Dendritic cell treated with granulocyte-macrophage colony-stimulating factor and Interleukin-4, amounts not matched to agents 40 ng/mL and 50 ng/mL, for 4 days (primary cell): ENCODE results near the gene CELA2B.
A peak's percentile ranks its signal among the peaks of the same experiment; 100 is the strongest.

Experiments
- H3K27ac Mint-ChIP-seq: one replicate; pipeline ENCODE4 v1.8.0; 2022; ENCODE audit warnings: mild to moderate bottlenecking, mixed read lengths
- H3K27me3 Mint-ChIP-seq: one replicate; pipeline ENCODE4 v1.8.0; 2022; ENCODE audit warnings: mild to moderate bottlenecking, mixed read lengths
- H3K36me3 Mint-ChIP-seq: one replicate; pipeline ENCODE4 v1.8.0; 2022; ENCODE audit warnings: low read depth, mixed read lengths
- H3K4me1 Mint-ChIP-seq: one replicate; pipeline ENCODE4 v1.8.0; 2022; ENCODE audit warnings: low read depth, mixed read lengths
- H3K4me3 Mint-ChIP-seq: one replicate; pipeline ENCODE4 v1.8.0; 2022; ENCODE audit warnings: mild to moderate bottlenecking, moderate library complexity, mixed read lengths
- H3K9me3 Mint-ChIP-seq: one replicate; pipeline ENCODE4 v1.8.0; 2022; ENCODE audit warnings: mixed read lengths
- intact Hi-C: fragments of 100-400 bp; cut with micrococcal nuclease; formaldehyde crosslinking; loops from one replicate; pipeline ENCODE4 v1.15.0; 2022

CELA2B gene

DNA sequence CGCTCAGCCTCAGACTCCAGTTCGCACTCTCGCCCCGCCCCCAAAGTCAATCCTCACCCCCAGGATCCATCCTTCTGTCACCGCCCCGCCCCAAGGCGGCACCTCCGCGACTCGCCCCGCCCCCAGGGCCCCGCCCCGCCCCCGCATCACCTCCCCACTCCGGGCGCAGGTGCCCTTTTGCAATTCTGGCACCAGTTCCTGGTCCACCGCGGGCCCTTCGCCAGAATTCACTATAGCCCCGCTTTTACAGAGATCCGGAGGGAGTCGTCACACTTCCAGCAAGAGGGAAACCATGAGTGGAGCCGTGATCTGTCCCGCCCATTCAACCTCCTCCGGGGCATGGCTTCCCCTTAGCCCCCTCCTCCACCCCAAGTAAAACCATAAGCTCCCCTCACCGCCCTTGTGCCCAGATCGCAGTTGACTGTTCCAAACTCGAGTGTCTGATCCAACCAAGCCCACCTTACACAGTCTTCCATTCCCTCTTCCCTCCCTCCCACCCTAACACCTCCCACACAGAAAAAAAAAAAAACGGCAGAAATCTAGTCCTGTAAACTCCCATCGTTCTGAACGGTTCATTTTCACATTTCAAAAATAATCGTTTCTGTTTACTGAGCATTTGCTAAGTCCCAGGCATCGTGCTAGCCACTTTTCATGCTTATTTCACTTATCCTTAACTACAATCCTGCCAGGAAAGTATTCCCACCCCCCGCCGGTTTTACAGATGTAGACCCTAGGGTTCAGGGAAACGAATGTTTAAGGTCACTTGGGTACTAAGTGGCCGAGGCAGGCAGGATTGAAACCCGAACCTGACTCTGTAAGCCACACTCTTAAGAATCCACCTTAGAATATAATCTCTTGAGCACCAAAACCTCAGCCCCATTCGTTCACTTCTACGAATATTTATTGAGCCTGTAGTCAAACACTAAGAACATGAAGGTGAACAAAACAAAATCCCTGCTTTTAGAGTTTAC, 49.4 kb downstream of the CELA2B start:
- Mint-ChIP-seq H3K4me3 (peak overlapping the region; percentile 84), H3K4me1 (peaks cover 47% of the 10 kb centered on the region), H3K36me3 (peaks cover 14% of the 10 kb centered on the region), H3K27ac (peak overlapping the region; percentile 96), H3K27me3 (no peaks in the 10 kb centered on the region), H3K9me3 (no peaks in the 10 kb centered on the region)
- intact Hi-C loops, result loop anchor here (5.0 to 10.0 kb wide), 2 partner anchors 92 to 159 kb away; partner anchors contain the start of genes DDI2 and PLEKHM2

DNA sequence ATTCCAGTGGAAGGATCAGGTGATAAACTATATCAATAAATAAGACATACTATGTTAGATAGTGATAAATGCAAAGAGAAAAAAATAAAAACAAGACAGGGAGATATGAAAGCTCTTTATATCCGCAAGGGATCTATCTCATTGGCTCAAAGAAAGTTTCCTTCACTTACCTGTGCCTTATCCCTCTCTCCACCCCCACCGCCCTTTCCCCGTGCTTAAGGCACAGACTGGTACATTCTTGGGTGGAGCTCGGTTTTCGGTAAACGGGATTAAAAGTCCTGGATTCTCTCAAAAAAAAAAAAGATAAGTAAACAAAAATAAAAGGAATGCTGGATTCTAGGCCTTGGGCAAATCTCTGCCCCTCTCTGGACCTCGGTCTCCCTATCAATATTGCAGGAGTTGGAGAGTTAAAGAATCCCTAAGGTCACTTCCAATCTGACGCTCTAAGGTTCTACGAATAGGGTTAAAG, 50.2 kb downstream of the CELA2B start:
- peak overlapping the region; percentile 96 for H3K27ac Mint-ChIP-seq

DNA sequence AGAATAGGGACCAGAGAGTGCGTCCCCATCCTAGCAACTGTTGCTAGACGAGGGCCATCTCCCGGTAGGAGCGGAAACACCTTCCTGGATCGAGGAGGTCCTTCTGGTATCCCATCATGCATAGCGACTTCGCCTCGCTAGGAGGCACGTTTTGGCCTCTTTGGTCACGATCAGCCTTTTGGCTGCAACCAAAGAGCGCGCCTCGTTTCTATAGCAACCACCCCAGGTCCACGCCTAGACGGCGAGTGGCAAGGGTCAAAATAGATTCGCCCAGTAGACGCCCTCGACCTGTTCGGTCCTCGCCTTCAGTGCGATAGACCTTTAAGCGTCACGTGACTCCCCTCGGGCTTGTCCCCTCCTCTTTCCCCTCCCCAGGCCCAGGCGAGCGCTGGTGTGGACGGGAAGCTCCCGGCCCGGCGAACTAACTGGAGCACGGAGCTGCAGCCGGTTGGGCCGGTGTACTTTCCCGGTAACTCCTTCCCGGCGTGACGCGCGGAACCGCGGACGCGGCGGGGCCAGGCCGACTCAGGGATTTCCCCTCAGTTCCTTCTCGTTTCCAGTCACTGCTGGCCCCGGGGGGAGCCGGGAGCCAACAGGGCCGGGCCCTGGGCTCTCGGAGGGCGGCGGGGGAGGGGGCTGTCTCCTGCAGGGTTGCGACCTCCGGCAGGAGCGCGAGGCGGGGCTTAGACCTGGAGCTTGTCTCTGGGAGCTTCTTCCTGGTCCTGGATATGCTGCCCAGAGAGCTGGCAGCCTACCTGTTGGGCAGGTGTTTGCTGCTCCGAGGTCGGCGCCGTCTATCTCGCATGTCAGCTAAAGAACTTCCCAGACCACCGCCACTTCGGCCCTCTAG, 50.8 kb downstream of the CELA2B start, which contains the start of gene DNAJC16:
Gene DNAJC16 (plus strand): TSS at position 359 of the 850 bp plus-strand sequence. CDS start 2,258 bp downstream, outside the sequence.
- H3K27me3 Mint-ChIP-seq, result no peaks in the 10 kb centered on the region
- H3K9me3 Mint-ChIP-seq, result no peaks in the 10 kb centered on the region
- peak within 1 kb of the TSS; percentile 84 for H3K4me3 Mint-ChIP-seq
- peaks cover 21% of the 10 kb centered on the region for H3K36me3 Mint-ChIP-seq
- peak within 1 kb of the TSS; percentile 96 for H3K27ac Mint-ChIP-seq
- H3K4me1 Mint-ChIP-seq, result peaks cover 53% of the 10 kb centered on the region
- intact Hi-C loops, result loop anchor here (5.0 to 10.0 kb wide), 2 partner anchors 91 to 158 kb away; partner anchors contain the start of genes DDI2 and PLEKHM2

More for the DNA sequence above, 50.2 kb downstream of the CELA2B start:
- Mint-ChIP-seq H3K36me3 (peaks cover 21% of the 10 kb centered on the region), H3K9me3 (no peaks in the 10 kb centered on the region), H3K27me3 (no peaks in the 10 kb centered on the region), H3K4me1 (peaks cover 53% of the 10 kb centered on the region), H3K4me3 (peak overlapping the region; percentile 84)
- intact Hi-C loops, result loop anchor here (5.0 to 10.0 kb wide), 2 partner anchors 91 to 159 kb away; partner anchors contain the start of genes DDI2 and PLEKHM2

GRCh38 chr1:15531003-15531402, 55.1 kb downstream of the CELA2B start:
- intact Hi-C loops, result no loop called here
- peaks cover 38% of the 10 kb centered on the region for H3K4me1 Mint-ChIP-seq
- no peaks in the 10 kb centered on the region for H3K27me3 Mint-ChIP-seq
- peaks cover 35% of the 10 kb centered on the region for H3K36me3 Mint-ChIP-seq
- H3K4me3 Mint-ChIP-seq, result no peak overlapping the region
- H3K9me3 Mint-ChIP-seq, result no peaks in the 10 kb centered on the region
- no peak overlapping the region for H3K27ac Mint-ChIP-seq

DNA sequence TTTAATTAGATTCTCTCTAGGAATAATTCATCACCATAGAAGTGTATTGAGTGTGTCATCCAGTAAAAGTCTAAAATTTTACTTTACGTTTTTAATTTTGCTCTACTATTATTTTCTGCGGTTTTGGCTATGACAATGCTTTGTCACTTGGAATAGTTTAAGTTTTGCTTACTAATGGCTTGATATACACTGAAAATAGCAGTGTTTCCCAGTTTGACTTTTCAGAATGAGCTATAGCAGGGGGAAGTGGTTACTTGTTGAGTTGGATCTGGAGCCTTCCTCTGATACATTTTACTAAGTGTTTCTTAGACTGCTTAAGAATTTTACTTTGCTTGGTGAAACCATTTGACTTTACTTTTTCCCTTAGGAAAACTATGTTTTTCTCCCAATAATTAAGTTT, 55.8 kb downstream of the CELA2B start:
- H3K4me3 Mint-ChIP-seq, result peak overlapping the region; percentile 37
- H3K27me3 Mint-ChIP-seq, result no peaks in the 10 kb centered on the region
- intact Hi-C loops, result no loop called here
- H3K27ac Mint-ChIP-seq, result peak overlapping the region; percentile 72
- peaks cover 42% of the 10 kb centered on the region for H3K36me3 Mint-ChIP-seq
- no peaks in the 10 kb centered on the region for H3K9me3 Mint-ChIP-seq
- peaks cover 34% of the 10 kb centered on the region for H3K4me1 Mint-ChIP-seq

GRCh38 chr1:15538771-15539170, 62.9 kb downstream of the CELA2B start:
- Mint-ChIP-seq H3K36me3 (peaks cover 91% of the 10 kb centered on the region), H3K9me3 (no peaks in the 10 kb centered on the region), H3K4me3 (no peak overlapping the region), H3K4me1 (no peaks in the 10 kb centered on the region), H3K27ac (no peak overlapping the region), H3K27me3 (no peaks in the 10 kb centered on the region)
- intact Hi-C loops, result no loop called here

- no peaks in the 10 kb centered on the region for H3K9me3 Mint-ChIP-seq
- H3K4me3 Mint-ChIP-seq, result no peak overlapping the region
- intact Hi-C loops, result no loop called here
- H3K36me3 Mint-ChIP-seq, result peaks cover 90% of the 10 kb centered on the region
- H3K4me1 Mint-ChIP-seq, result no peaks in the 10 kb centered on the region
- no peaks in the 10 kb centered on the region for H3K27me3 Mint-ChIP-seq
- no peak overlapping the region for H3K27ac Mint-ChIP-seq
These were observed 64.3 kb downstream of the CELA2B start for GRCh38 chr1:15540186-15540585.
